ENCODE data around the gene MKI67. TPM values are rescaled to one million over a fixed set of nuclear protein-coding genes. Genes with fewer than 3 reads are reported as not detected.
"Not testable (repeated sequence)": the region's sequence is repeated elsewhere in the genome, so short reads cannot be mapped to it uniquely, and the experiment has no call there.

MKI67 gene
- total RNA-seq: 7.3 and 49.0 TPM in 2 replicates

DNA sequence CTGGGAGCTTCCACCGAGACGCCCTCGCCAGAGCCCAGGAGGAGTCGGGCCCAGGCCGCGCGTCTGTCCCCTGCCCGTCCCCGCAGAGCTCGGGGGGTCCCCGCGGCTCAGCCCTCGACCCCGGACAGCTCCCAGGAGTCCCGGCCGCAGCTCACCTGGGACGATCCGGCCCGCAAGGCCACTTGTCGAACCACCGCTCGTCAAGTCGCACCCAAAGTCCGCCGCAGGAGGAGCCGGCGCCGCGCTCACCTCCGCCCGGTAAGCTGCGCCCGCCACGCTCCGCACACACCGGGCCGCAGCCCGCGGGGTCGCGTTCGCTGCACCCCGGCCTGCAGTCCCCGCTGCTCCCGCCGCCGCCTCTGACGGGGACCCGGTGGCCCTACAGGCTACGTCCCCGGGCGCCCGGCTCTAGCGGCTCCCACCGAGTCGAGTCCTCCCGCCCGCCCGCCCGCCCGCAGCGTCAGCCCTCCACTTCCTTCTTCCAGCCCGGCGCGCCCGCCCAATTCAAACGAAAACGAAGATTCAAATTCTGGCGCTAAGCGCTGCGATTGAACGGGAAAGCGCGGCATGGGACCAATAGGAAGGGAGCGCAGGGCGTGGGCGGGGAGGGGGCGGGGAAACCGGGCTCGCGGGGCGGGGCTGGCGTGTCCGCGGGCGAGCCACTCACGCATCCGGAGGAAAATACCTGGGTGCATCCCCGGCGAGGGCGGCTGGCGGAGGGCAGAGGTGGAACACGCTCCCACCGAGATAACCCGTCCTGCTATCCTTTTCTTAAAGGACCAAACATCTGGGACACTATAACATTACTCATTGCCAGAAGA is at the start of gene MKI67:
TSS of gene MKI67 (minus strand) at position 480 of the 821 bp plus-strand sequence. CDS start 756 bp downstream, outside the sequence.
- DNase-seq: peak; percentile 93

DNA sequence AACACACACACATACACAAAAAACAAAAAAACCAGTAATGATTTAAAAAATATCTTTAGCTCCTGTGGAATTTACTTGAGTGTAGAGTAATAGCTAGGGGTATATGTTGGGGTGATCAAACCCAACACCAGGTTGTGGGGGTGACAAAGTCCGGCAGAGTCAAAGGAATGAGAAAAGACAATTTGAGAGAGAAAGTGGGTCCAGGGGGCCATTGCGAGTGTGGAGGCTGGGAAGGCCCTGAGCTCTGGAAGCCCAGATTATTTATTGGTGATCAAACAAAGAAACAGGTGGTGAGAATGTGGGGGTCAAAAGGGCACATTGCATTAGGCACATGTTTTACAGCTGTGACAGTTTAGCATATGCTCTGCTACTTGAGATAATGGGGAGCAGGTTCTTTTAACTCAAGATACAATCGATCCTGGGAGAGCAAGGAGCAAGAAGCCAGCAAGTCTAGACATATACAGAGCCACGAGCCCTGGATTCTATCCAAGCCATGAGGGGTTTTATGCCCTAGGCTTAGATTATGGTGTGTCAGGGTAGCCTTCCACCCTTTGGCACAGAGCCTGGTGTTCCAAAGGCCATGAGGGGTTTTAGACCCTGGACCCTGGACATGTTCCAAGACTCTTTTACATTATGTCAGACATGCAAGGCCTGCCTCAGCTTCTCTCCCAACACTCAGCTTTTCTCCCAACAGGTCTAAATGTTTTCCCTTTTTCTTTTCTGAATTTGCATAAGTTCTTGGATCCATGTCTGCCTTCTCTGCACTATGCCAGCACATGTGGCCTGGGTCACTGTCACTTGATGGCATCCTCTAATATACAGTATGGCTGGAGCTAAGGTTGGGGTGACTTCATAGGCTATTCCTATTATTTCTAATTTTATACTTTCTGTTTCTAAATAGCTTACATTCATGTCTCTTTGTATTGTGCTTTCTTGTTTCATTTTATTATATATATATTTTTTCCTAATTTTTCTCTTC is 48.6 kb upstream of the MKI67 start:
- no peak for DNase-seq

GRCh38 chr10:128173386-128173785 is 47.2 kb upstream of the MKI67 start:
- peak; percentile 12 for DNase-seq

GRCh38 chr10:128172756-128173155 is 46.5 kb upstream of the MKI67 start:
- no peak for DNase-seq

- no peak for DNase-seq
Measured at GRCh38 chr10:128169811-128170379, 43.7 kb upstream of the MKI67 start.

DNA sequence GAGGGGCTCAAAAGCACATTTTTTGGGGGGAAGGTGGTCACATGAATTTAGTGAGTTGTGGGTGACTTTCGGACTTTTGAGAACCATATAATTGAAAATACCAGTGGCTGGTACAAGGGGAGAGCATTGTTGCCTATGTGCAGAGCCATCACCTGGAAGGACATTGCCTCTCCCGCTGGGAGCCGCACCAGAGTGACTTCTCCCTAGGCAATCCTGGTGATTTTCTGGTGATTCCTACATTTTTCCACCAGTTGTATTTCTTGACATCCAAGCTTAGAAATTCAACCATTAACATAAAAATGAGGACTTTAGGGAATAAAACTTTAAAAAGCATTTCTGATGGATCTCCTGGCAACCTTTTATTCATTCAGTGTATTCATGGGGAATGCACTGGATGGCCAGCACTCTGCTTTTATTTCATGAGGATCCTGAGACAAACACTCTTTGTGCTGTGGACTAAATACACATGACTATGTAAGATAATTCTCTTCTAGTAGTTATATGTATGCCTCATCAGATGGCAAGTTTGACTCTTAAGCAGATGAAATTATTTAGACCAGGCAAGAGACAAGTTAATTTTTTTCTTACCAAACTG is 41.8 kb upstream of the MKI67 start:
- no peak for DNase-seq

GRCh38 chr10:128167123-128167522 is 40.9 kb upstream of the MKI67 start:
- not testable (repeated sequence) for DNase-seq

GRCh38 chr10:128166151-128166550 is 39.9 kb upstream of the MKI67 start:
- DNase-seq: no peak

DNA sequence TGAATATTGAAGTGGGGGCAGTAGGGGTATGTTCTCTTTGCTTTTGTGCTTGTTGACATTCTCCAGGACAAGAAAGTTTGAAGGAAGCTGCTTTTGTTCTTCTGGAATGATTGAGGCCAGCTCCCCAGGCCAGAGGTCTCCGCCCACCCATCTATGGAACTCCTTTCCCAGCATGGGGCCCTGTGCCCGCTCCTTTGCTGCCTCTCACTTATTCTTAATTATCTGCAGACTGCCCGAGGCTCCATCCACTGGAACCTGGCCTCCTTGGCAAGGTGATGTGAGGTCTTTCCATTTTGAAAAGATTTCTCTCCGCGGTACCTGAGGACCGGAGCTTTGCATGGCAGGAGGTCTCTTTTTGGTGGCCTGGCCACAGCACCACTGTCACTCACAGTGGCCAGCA is 39.3 kb upstream of the MKI67 start:
- no peak for DNase-seq

- no peak for DNase-seq
Measured at GRCh38 chr10:128163701-128164100, 37.5 kb upstream of the MKI67 start.

- no peak for DNase-seq
Measured at GRCh38 chr10:128161031-128161430, 34.8 kb upstream of the MKI67 start.

DNA sequence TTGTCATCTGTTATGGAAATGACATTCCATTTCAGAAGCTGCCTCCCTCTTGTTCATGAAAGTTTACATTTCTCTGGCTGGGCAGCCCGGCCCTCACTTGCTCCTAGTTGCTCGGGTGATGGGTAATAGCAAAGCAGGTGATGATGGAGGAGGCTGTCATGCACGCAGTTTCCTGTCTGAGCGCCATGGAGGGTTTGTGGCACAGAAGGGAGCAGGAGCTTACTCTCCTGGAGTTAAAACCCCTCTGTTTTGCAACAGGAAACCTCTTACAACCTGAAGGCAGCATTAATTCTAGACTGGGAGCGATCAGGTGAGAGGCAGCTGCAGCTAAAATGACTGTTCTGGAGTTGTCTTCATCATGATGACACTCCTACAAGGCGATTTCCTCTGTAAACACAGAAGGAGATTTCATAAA is 34.1 kb upstream of the MKI67 start:
- DNase-seq: no peak

DNA sequence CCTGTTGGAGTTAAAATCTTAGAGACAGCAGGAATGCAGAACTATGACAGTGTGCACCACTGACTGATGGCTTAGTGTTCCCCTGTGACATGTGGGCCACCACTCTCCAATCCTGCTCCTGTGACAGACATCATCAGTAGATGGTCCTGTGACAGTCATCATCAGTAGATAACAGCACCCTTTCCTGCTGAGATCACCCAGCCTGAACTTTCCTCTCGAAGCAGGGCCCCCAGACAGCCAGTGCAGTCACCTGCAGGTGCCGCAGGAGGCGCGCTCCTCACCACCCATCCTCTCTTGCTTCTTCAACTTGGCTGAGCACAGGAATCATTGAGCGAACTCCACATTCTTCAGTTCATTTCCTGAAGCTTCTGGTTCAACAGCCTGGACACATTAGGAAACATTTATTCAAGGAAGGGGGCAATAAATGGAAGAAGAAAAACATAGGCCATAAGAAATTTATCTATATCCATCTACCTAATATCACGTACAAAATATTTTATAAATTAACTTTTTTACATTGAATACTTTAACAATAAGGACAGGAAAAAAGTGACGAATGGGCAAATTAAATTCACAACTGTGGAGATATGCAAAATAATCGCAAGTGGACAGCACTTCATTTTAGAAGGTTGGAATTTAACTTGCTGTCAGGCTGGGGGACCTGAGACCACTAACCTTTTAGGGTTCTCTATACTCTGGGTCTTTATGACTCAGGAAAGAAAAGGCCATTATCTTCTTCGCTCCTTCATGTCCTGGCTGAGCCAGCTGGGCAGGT is 32.0 kb upstream of the MKI67 start:
- no peak for DNase-seq

- no peak for DNase-seq
Measured at GRCh38 chr10:128156999-128157755, 31.0 kb upstream of the MKI67 start.

DNA sequence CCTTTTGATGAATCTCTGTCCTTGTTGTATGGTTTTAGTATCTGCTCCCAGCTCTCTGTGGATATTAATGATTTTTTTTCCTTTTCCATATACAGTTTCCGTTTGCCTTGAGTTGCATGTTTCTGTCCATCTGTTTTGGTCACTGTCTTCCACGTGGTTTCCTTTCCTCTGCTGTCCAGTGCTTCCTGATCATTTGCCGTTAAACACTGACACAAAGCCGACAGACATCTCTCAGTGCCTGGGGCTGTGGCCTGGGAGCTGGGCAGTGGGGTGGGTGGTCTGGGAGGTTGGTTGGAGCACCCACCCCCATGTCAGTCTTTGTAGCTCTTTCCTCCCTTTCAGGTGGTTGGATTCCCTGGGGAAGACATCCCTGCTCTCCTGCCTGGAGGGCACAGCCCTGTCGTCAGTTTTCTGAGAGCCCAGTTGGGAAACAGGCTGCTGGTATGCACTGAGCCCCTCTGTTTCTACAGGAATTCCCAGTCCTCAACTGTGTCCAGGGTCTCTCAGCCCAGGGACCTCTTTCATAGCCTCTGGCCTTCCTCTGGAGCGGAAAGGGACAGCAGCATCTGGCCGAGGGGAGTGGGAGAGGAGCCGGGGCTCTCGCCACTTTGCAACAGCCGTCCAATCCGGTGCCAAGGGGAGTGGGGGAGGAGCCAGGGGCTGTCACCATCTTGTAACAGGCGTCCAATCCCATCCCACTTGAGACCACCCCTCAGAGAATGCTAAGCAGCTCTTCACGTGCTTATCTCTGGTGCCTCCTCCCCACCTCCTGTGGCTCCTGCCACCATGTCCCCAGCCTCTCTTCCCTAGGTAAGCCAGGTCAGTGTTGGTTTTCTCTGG is 26.7 kb upstream of the MKI67 start:
- no peak for DNase-seq

DNA sequence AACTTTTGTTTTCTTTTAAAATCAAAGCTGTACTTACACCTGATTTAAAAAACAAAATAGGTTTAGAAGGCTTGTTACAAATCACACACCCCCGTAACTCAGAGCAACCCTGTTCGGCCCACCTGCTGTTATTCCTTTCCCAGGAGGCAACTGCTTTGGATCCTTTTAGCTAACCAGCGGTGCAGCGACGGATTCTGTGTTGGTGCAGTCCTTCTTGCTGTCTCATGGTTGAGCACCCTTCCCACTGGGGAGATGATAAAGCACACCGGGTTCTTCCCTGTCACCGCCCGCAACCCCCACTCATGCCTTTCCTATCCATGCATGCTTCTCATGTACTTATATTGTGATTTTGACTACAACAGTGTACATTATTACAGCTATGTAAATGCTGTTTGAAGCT is 24.8 kb upstream of the MKI67 start:
- DNase-seq: no peak

DNA sequence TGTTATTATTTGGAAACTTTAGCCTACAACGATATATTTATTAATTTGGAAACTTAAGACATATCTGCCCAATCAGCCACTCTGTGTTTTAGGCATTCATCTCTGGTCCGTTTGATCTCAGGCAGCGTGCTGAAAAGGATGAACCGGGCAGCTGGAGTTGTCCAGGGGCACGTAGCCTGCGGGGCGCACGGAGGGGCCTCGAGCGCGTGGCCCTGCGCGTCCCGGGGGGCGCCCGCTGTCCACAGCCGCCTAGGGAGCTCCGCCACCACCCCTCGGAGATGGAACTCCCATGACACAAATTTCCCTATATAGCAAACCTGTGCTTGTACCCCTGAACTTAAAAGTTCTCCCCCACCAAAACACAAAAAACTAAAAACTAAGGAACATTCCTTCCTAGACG is 24.3 kb upstream of the MKI67 start:
- no peak for DNase-seq

GRCh38 chr10:128150045-128150493 is 23.8 kb upstream of the MKI67 start:
- DNase-seq: peak; percentile 84

- DNase-seq: no peak
Measured at GRCh38 chr10:128149267-128150014, 23.2 kb upstream of the MKI67 start.
